HS-27A (cell line): ENCODE results near the gene MLANA.

ENCODE experiments used
- DNase-seq: peaks from one replicate; pipeline ENCODE4 v3.0.0-alpha.2; 2012; ENCODE audit warnings: low read depth, missing footprints

Gene MLANA

GRCh38 chr9:5900622-5901021 lies 9.9 kb downstream of the MLANA start:
- DNase-seq = no peak

DNA sequence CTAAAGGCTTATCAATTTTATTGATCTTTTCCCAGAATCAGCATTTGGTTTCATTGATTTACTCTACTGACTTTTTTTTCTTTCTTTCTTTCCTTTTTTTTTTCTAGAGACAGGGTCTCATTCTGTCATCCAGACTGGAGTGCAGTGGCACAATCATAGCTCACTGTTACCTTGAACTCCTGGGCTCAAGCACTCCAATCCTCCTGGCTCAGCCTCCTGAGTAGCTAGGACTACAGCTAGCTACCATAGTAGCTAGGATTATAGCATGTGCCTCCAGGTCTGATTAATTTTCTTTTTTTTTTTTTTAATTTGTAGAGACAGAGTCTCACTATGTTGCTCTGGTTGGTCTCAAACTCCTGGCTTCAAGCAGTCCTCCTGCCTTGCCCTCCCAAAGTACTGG lies 11.7 kb downstream of the MLANA start:
- no peak for DNase-seq

DNA sequence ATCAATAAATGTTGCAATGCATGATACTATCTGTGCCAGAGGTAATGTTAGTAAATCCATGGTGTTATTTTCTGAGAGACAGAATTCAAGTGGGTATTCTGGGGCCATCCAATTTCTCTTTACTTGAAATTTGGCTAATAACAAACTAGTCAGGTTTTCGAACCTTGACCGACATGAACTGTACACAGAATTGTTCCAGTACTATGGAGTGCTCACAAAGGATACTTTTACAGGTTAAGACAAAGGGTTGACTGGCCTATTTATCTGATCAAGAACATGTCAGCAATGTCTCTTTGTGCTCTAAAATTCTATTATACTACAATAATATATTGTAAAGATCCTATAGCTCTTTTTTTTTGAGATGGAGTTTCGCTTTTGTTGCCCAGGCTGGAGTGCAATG lies 18.2 kb downstream of the MLANA start:
- DNase-seq = no peak

- DNase-seq = no peak
These were observed 19.3 kb downstream of the MLANA start for GRCh38 chr9:5909976-5910375.

DNA sequence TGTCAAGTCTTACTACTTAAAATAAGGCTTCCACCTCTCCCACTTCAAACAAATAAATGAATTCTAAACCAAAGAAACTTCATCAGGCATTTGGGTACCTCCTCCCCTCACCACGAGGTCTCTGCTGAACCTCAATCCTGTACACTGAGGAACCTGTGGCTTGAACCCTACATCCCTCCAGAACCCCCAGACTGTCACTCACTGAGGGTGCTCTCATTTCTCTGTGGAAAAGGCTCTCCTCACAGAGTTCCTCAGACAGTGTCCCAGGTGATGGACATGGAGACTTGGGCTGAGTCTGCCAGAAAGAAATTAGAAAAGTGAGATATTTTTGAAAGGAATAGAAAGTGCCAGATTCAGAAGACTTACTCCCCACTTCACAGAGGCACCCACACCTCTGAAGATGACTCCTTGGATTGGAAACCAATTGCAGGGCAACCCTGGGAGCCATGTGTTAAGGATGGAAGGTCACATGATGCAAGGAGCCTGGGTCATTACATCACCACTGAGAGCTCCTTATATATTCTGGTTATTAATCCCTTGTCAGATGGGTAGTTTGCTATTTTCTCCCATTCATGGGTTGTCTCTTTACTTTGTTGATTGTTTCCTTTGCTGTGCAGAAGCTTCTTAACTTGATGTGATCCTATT lies 19.8 kb downstream of the MLANA start:
- DNase-seq = no peak

GRCh38 chr9:5915438-5915837 lies 24.7 kb downstream of the MLANA start:
- no peak for DNase-seq

GRCh38 chr9:5917273-5917672 lies 26.6 kb downstream of the MLANA start:
- DNase-seq = no peak

DNA sequence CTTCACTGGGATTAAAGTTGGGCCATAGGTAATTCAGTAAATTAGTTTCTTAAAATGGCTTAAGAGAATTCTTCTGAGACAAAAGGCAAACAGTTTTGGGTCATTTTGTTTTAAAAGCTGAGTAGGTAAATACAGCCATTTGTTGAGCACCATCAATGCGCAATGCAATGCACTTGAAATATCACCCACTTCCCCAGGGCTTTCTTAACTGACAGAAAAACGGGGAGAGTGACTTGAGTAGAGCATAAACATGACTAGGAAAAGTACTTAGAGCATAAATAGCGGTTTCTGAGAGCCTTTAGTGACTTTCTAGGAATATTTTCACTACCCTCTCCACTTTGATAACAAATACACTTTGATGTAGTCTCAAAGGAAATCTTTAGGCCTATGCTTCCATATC lies 27.2 kb downstream of the MLANA start:
- no peak for DNase-seq

- DNase-seq = no peak
These were observed 27.8 kb downstream of the MLANA start for GRCh38 chr9:5918460-5918859.

DNA sequence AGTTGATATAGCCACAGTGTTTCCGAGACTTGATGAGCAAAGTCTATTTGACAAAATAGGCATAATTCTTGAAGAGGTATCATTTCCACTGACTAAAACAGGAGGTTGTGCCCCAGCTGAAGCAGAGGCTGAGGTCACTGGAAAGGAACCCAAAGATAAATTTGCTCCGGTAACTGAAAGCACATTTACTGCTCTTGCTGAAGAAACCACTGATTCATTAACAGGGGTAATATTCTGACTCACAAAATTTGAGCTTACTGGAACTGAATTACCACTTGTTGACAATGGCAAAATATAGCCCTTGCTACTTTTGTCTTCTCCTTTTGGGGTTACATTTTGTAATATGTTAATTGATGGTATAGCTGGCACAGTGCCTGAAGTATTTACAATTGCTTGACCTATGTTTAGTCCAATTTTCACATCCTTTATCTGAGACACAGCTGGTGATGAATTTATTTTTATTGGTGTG lies 30.2 kb downstream of the MLANA start:
- DNase-seq = no peak

DNA sequence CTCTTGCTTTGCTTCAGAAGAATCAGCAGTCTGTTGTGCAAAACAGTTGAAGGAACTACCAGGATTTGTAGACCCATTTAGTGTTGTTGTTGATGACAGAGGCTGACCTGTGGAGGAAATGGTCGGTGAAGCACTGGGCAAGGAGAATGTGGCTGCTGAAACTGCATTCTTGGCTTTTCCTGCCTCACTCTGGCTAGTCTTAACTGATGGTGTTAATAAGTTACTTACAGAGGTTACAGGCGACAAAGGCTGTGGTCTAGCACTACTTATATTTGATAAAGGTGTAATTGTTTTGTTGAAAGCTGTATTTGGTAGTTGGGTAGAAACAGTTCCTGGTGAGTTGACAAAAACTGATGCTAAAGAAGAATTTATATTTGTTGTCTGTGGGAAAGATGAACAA lies 31.5 kb downstream of the MLANA start:
- no peak for DNase-seq

GRCh38 chr9:5931657-5932056 lies 41.0 kb downstream of the MLANA start:
- no peak for DNase-seq

- DNase-seq = no peak
These were observed 47.8 kb downstream of the MLANA start for GRCh38 chr9:5938449-5938848.

- DNase-seq = no peak
These were observed 48.8 kb downstream of the MLANA start for GRCh38 chr9:5939530-5939929.

- DNase-seq = no peak
These were observed 50.5 kb downstream of the MLANA start for GRCh38 chr9:5941214-5941613.

DNA sequence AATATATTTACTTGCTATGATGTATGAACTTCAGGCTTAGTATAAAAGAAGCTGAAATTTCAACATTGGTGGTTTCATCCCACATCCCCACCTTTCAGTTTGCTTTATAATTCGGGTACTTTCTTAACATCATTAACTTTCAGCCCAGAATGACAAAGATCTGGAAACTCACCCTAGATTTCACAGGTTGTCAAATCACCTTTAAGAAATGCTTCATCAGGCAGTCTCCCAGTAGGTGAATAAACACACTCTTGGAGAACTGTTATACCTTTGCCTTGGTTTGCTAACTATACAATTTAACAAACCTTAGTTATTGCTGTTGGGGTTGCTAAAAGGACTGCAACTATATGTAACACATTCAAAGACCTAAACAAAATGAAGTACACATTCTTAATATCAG lies 54.4 kb downstream of the MLANA start:
- no peak for DNase-seq

DNA sequence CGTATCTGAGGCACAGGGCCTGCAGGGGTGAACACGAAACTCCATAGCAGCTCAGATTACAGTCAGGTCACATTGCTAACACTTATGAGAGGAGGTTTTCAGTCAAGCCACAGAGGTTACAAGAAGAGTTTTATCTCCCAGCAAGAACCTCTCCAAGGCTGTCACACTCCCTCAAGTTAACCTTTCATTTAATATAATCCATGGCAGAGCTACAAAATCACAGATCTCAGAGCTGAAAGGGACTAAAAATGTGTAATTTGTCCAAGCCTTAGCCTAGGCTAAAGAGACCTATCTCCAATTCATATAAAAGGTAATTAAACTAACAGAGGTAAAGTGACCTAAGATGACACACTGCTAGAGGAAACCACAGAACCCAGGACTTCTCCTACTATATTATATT lies 57.2 kb downstream of the MLANA start:
- DNase-seq = no peak

- DNase-seq = no peak
These were observed 58.5 kb downstream of the MLANA start for GRCh38 chr9:5949103-5949699.

DNA sequence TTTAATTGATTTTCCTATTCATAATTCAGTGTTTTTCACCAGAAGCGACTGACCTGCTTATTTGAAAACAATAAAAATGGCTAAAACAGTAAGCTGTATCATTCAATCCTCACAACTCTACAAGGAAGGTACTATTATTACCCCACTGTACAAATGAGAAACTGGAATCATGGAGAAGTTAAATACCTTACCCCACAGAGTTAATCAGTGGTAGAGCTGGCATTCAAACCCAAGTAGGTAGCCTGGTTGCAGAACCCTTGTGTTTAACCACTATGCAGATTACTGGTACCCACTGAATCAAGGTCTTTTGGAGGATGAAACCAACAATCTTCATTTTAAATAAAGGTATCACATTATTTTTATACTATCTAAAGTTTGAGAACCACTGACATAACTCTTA lies 59.6 kb downstream of the MLANA start:
- no peak for DNase-seq

GRCh38 chr9:5951686-5952211 lies 61.1 kb downstream of the MLANA start:
- DNase-seq = no peak

- no peak for DNase-seq
These were observed 63.3 kb downstream of the MLANA start for GRCh38 chr9:5953743-5954707.

GRCh38 chr9:5957166-5957565 lies 66.5 kb downstream of the MLANA start:
- DNase-seq = no peak

- DNase-seq = no peak
These were observed 67.6 kb downstream of the MLANA start for GRCh38 chr9:5958273-5958672.
